ENCODE data around the gene G2E3. TPM values are rescaled to one million over a fixed set of nuclear protein-coding genes. Genes with fewer than 3 reads are reported as not detected.
A peak's percentile ranks its signal among the peaks of the same experiment; 100 is the strongest.

Gene G2E3
- total RNA-seq, 1 experiment from 2014 or later, result 27.8 TPM

DNA sequence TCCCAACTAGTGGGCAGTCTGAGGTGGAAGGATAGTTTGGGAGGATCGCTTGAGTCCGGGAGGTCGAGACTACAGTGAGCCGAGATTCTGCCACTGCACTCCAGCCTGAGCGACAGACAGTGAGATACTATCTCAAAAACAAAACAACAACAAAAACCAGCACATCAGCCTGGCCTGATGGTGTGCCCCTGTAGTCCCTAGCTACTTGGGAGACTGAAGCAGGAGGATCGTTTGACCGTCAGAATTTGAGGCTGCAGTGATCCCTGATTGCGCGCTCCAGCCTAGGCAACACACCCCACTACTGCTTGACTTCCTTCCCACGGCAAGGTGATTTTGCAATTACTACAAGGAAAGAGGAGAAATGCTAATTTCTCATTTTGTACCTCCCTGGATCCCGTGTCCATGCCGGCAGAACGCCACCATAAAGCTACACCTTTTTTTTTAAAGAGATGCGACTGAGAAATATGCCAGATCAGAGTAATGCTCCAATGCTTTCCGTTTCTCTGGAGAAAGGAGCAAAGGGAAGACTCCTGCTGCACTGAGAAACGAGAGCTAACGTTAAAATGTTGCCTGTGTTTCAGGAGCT, 62.5 kb downstream of the G2E3 start:
- CTCF ChIA-PET, result no interaction called here
- peak overlapping the region; percentile 91 for H2AFZ ChIP-seq (ENCODE audit: low read length)
- H3K4me1 ChIP-seq (ENCODE audit: insufficient read depth, low read length), result peaks cover 32% of the 10 kb centered on the region
- H3K9me2 ChIP-seq (replicated peaks; ENCODE audit: low read length), result no peaks in the 10 kb centered on the region
- peak overlapping the region; percentile 89 for H3K9ac ChIP-seq (ENCODE audit: low read length)
- peak overlapping the region; percentile 92 for H3K4me2 ChIP-seq (ENCODE audit: low read length)
- no peak for TF ChIP-seq EZH2phosphoT487 (IDR thresholded peaks at IDR 0.05; ENCODE audit: borderline replicate concordance, low read length)
- peak; percentile 30 for DNase-seq
- H3K27me3 ChIP-seq (ENCODE audit: low read length), result no peaks in the 10 kb centered on the region
- H3F3A ChIP-seq (ENCODE audit: low read length, unreplicated experiment), result peaks cover 3% of the 10 kb centered on the region
- 0 out of 2 replicates have a peak, but pooled peaks cover 11% of the 10 kb centered on the region for H4K20me1 ChIP-seq (ENCODE audit: low read length)
- H3K9me3 ChIP-seq (ENCODE audit: low read length), result no peaks in the 10 kb centered on the region
- POLR2A ChIA-PET (ENCODE audit: unreplicated experiment), result interaction anchor here (0.9 kb wide), 1 partner anchor 71 kb away, joined by 6 read pairs; no protein-coding TSS in a partner anchor
- ATAC-seq, result peak; percentile 13
- peak overlapping the region; percentile 75 for H3K27ac ChIP-seq (ENCODE audit: low read length)
- intact Hi-C loops (cut with micrococcal nuclease), result loop anchor here (2.0 kb wide), 1 partner anchor 61 kb away; no protein-coding TSS in a partner anchor
- BruUV-seq (replicated peaks), result TSS peak; percentile 98
- H3K36me3 ChIP-seq (ENCODE audit: low read depth, low read length), result peaks cover 9% of the 10 kb centered on the region; the same call in 1 of the 2 replicates
- peak overlapping the region; percentile 81 for H3K4me3 ChIP-seq (ENCODE audit: low read length)
- H3K79me2 ChIP-seq (ENCODE audit: low read length), result peaks cover 42% of the 10 kb centered on the region

DNA sequence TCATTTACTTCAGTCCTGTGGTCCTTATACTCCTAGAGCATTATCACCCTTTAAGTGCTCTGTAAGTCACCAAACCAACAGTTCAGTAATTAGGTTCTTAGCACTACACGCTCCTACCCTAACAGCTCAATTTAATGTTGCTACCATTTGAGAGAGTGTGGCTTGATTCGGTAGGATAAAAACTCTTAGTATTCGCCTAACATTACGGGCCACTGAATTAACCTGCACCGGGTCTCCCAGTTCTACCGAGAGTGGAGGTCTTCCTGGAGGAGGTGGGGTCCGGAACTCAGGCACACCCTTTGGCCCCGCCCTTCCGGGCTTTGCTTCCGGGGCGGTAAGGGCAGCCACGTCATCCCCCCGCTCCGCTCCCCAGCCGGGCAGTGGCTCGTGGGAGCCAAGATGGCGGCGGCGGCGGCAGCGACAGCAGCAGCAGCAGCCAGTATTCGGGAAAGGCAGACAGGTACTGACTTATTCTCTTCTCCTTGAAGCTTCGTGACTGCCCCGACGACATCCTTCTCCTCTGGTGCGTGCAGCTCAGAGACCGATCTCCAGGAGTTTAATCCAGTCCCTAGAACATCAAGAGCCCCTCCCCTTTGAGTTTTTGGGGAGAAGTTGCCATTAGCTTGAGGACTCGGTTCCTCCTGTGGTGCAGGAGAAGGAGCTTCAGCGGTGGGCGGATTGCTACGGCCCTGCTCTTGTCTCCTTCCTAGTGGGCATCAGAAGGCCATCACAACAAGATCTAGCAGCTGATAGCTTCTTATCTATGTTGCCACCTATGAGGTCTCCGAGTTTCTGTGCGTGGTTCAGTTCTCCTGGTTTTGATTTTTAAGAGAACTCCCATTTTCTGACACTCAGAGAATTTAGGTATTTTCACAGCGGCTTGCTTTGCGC, 63.2 kb downstream of the G2E3 start, which contains the start of gene SCFD1:
SCFD1 (plus strand) TSS at position 380 of the 891 bp plus-strand sequence; CDS start at position 400, 20 bp downstream.
- Histone ChIP-seq H3K36me3 (ENCODE audit: low read depth, low read length) (peaks cover 7% of the 10 kb centered on the region; the same call in 1 of the 2 replicates), H3K9me2 (replicated peaks; ENCODE audit: low read length) (no peaks in the 10 kb centered on the region), H3K4me2 (ENCODE audit: low read length) (peak within 1 kb of the TSS; percentile 92), H3K4me3 (ENCODE audit: low read length) (peak within 1 kb of the TSS; percentile 81), H3K79me2 (ENCODE audit: low read length) (peaks cover 50% of the 10 kb centered on the region), H3F3A (ENCODE audit: low read length, unreplicated experiment) (peaks cover 3% of the 10 kb centered on the region), H3K9me3 (ENCODE audit: low read length) (no peaks in the 10 kb centered on the region), H4K20me1 (ENCODE audit: low read length) (0 out of 2 replicates have a peak, but pooled peaks cover 11% of the 10 kb centered on the region), H2AFZ (ENCODE audit: low read length) (peak within 1 kb of the TSS; percentile 91), H3K27ac (ENCODE audit: low read length) (peak within 1 kb of the TSS; percentile 75), H3K9ac (ENCODE audit: low read length) (peak within 1 kb of the TSS; percentile 89), H3K4me1 (ENCODE audit: insufficient read depth, low read length) (peaks cover 32% of the 10 kb centered on the region), H3K27me3 (ENCODE audit: low read length) (no peaks in the 10 kb centered on the region)
- CTCF ChIA-PET, result interaction anchor here (0.8 kb wide), 1 partner anchor 18 kb away, joined by 3 read pairs; no protein-coding TSS in a partner anchor
- BruUV-seq (replicated peaks), result TSS peak; percentile 45
- ATAC-seq (peak; percentile 90), DNase-seq (peak; percentile 93)
- intact Hi-C loops (cut with micrococcal nuclease), result loop anchor here (2.0 kb wide), 1 partner anchor 61 kb away; no protein-coding TSS in a partner anchor
- TF ChIP-seq, protein P1, sequence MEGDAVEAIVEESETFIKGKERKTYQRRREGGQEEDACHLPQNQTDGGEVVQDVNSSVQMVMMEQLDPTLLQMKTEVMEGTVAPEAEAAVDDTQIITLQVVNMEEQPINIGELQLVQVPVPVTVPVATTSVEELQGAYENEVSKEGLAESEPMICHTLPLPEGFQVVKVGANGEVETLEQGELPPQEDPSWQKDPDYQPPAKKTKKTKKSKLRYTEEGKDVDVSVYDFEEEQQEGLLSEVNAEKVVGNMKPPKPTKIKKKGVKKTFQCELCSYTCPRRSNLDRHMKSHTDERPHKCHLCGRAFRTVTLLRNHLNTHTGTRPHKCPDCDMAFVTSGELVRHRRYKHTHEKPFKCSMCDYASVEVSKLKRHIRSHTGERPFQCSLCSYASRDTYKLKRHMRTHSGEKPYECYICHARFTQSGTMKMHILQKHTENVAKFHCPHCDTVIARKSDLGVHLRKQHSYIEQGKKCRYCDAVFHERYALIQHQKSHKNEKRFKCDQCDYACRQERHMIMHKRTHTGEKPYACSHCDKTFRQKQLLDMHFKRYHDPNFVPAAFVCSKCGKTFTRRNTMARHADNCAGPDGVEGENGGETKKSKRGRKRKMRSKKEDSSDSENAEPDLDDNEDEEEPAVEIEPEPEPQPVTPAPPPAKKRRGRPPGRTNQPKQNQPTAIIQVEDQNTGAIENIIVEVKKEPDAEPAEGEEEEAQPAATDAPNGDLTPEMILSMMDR (conservative IDR thresholded peaks at IDR 0.05; ENCODE audit: low read depth, low read length), result no peak
- TF ChIP-seq EZH2phosphoT487 (IDR thresholded peaks at IDR 0.05; ENCODE audit: borderline replicate concordance, low read length), result no peak
- no peak for TF ChIP-seq EZH2 (IDR thresholded peaks at IDR 0.05; ENCODE audit: low read length, unreplicated experiment)
- POLR2A ChIA-PET (ENCODE audit: unreplicated experiment), result interaction anchor here (0.6 to 0.9 kb wide), 2 partner anchors 72 to 259 kb away, joined by 5 to 6 read pairs; no protein-coding TSS in a partner anchor

DNA sequence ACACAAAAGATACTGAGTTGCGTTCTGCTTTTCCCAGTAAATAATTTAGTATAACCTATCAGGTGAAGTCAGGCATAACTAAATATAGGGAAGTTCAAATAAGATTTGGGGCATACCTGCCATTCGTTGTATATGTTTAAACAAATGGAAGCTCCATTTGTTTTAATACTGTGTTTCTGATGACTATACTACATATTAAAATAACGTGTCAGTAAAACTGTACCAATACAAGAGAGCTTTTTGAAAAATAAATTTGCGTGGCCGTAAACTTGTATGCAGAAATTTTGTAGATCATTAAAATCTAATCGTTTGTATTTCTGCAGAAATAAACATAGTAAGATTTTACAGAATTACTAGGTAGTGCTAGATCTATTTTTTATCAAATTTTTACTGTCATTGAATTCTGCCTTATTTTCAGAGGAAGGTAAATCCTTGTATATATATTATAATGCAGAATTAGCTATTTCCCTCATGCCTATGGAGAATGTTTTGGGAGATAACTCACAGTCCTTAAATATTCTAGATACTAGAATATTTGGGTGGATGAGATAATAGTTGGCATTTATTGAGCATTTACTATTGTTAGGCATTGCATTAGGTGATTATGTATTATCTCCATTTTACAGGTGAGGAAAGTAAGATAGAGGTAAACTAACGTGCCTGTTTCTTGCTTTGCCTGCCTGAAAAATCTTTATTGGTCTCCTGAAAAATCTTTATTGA, 64.6 kb downstream of the G2E3 start:
- Histone ChIP-seq H3F3A (ENCODE audit: low read length, unreplicated experiment) (peaks cover 3% of the 10 kb centered on the region), H3K4me2 (ENCODE audit: low read length) (peak overlapping the region; percentile 92), H3K27ac (ENCODE audit: low read length) (no peak overlapping the region), H3K9me3 (ENCODE audit: low read length) (no peaks in the 10 kb centered on the region), H3K4me1 (ENCODE audit: insufficient read depth, low read length) (peaks cover 38% of the 10 kb centered on the region), H2AFZ (ENCODE audit: low read length) (no peak overlapping the region), H3K36me3 (ENCODE audit: low read depth, low read length) (0 out of 2 replicates have a peak, but pooled peaks cover 3% of the 10 kb centered on the region), H3K4me3 (ENCODE audit: low read length) (peak overlapping the region; percentile 81), H4K20me1 (ENCODE audit: low read length) (peaks cover 11% of the 10 kb centered on the region; the same call in 1 of the 2 replicates), H3K79me2 (ENCODE audit: low read length) (peaks cover 62% of the 10 kb centered on the region), H3K9ac (ENCODE audit: low read length) (peak overlapping the region; percentile 89; the same call in 1 of the 2 replicates), H3K9me2 (replicated peaks; ENCODE audit: low read length) (no peaks in the 10 kb centered on the region), H3K27me3 (ENCODE audit: low read length) (no peaks in the 10 kb centered on the region)
- intact Hi-C loops (cut with micrococcal nuclease), result no loop called here
- no peak for TF ChIP-seq EZH2 (IDR thresholded peaks at IDR 0.05; ENCODE audit: low read length, unreplicated experiment)
- no peak for TF ChIP-seq EZH2phosphoT487 (IDR thresholded peaks at IDR 0.05; ENCODE audit: borderline replicate concordance, low read length)
- TF ChIP-seq, protein P1 (conservative IDR thresholded peaks at IDR 0.05; ENCODE audit: low read depth, low read length), result no peak
- ChIA-PET POLR2A (ENCODE audit: unreplicated experiment) (no interaction called here), CTCF (no interaction called here)
- ATAC-seq (no peak), DNase-seq (no peak)
- no TSS peak for BruUV-seq (replicated peaks)
